Peyer's patch (tissue), 4 donors: ENCODE results near the gene FAM237B. TPM values are rescaled to one million over a fixed set of nuclear protein-coding genes. Genes with fewer than 3 reads are reported as not detected.
A peak's percentile ranks its signal among the peaks of the same experiment; 100 is the strongest.

Experiments
- DNase-seq, 3 donors: peaks; one replicate each; pipeline ENCODE4 v3.0.0-alpha.2; 2017 to 2019
- H3K27ac ChIP-seq, 4 donors: fragments of 200-600 bp; sonication (generic); one replicate each; pipeline ENCODE4 v1.5.1; 2016 to 2019
- H3K27me3 ChIP-seq, 2 donors: fragments of 200-600 bp; sonication (generic); one replicate each; pipeline ENCODE4 v1.5.1; 2019
- H3K36me3 ChIP-seq, 3 donors: fragments of 200-600 bp; sonication (generic); one replicate each; pipeline ENCODE4 v1.5.1; 2016 to 2019
- H3K4me1 ChIP-seq, 4 donors: fragments of 200-600 bp; sonication (generic); one replicate each; pipeline ENCODE4 v1.5.1; 2016 to 2019
- H3K4me3 ChIP-seq, 4 donors: fragments of 200-600 bp; sonication (generic); 1 replicate in 3 of 4; 2 replicates in 1 of 4; pipeline ENCODE4 v1.5.1; 2016 to 2019; ENCODE audit warnings: mild to moderate bottlenecking in 1 of 4
- H3K9me3 ChIP-seq, 4 donors: fragments of 200-600 bp; sonication (generic); one replicate each; pipeline ENCODE4 v1.5.1; 2016 to 2019; ENCODE audit warnings: mild to moderate bottlenecking in 1 of 4
- POLR2A ChIP-seq, 2 donors: fragments of 450-650 bp; IDR thresholded peaks; one replicate each; pipeline ENCODE4 v1.5.1; 2017; ENCODE audit warnings: antibody characterized with exemption in 2 of 2, mild to moderate bottlenecking in 2 of 2, moderate library complexity in 2 of 2
- total RNA-seq, 4 donors: library from RNA; depleted of rRNA; stranded (reverse); fragments of >200 nt; gene quantifications; one replicate each; pipeline ENCODE4 v1.1.0, GENCODE V29; 2016
- TF ChIP-seq, protein P1 (sequence below), 6 experiments: fragments of 450-650 bp in 4 of 6; fragments of 200-600 bp in 2 of 6; sonication (generic) in 1 of 6; IDR thresholded peaks; one replicate each; pipeline ENCODE4 v1.5.1; 2017 to 2019; ENCODE audit warnings: antibody characterized with exemption in 6 of 6, mild to moderate bottlenecking in 3 of 6, moderate library complexity in 1 of 6

The FAM237B gene
- total RNA-seq, 4 donors from 2014 or later: not detected

DNA sequence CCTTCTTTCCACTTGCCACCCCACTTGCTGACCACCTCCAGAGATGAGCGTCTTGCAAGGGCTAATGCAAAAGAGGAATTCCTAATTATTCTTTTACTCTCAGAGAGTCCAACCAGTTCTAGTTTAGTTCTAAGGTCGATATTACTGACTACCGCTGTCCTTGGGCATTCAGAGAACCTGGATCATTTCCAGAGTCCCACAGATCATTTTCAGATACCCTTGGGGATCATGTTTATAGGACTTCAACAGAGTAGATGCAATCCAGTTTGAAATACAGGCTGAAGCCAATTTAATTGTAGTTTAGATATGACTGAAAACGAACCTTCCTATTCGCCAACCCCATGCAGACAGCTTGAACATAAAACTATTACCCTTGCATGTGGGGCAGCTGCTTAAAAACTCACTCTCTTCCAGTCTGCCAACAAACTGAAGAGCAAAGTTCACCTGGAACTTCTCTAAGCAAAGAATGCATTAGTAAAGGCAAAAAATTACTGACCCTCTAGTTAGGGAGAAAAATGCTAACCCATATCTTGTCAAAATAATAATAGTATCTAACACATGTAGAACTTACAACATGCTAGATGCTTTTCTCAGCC is 53.7 kb downstream of the FAM237B start:
- Histone ChIP-seq H3K27ac (peak overlapping the region in 3 of 4 donors; percentile 3 to 34 (median 16)), H3K4me3 (no peak overlapping the region), H3K9me3 (no peaks in the 10 kb centered on the region), H3K4me1 (no peaks in the 10 kb centered on the region), H3K27me3 (no peaks in the 10 kb centered on the region), H3K36me3 (no peaks in the 10 kb centered on the region)
- DNase-seq: no peak
- TF ChIP-seq, protein P1, sequence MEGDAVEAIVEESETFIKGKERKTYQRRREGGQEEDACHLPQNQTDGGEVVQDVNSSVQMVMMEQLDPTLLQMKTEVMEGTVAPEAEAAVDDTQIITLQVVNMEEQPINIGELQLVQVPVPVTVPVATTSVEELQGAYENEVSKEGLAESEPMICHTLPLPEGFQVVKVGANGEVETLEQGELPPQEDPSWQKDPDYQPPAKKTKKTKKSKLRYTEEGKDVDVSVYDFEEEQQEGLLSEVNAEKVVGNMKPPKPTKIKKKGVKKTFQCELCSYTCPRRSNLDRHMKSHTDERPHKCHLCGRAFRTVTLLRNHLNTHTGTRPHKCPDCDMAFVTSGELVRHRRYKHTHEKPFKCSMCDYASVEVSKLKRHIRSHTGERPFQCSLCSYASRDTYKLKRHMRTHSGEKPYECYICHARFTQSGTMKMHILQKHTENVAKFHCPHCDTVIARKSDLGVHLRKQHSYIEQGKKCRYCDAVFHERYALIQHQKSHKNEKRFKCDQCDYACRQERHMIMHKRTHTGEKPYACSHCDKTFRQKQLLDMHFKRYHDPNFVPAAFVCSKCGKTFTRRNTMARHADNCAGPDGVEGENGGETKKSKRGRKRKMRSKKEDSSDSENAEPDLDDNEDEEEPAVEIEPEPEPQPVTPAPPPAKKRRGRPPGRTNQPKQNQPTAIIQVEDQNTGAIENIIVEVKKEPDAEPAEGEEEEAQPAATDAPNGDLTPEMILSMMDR (IDR thresholded peaks at IDR 0.05): no peak
- TF ChIP-seq POLR2A (IDR thresholded peaks at IDR 0.05): no peak

DNA sequence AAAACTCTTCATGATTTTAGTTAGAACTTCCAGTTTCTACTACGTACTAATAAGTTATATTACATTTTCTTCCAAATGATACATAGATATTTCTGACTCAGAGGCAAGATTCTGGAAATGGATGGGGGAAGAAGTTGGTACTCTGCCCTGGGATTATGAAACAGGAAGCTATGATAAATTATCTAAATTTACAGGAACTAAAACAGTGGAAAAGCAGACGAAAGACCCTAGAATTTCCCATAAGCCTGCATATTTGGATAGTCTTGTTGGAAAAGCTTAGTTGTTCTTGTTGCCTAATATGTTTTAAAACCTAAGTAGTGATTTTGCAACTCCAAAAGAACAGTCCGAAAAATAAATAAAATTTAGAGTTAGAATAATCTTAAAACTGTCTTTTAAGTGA is 54.3 kb downstream of the FAM237B start:
- Histone ChIP-seq H3K36me3 (no peaks in the 10 kb centered on the region), H3K27ac (peak overlapping the region in 1 of 4 donors; percentile 3), H3K4me1 (no peaks in the 10 kb centered on the region), H3K9me3 (no peaks in the 10 kb centered on the region), H3K27me3 (no peaks in the 10 kb centered on the region), H3K4me3 (no peak overlapping the region)
- DNase-seq: no peak
- TF ChIP-seq, protein P1 (IDR thresholded peaks at IDR 0.05): no peak
- TF ChIP-seq POLR2A (IDR thresholded peaks at IDR 0.05): no peak

Other genes with a start within 250 kb of the FAM237B start
- gene STEAP1, start 166.8 kb downstream of the FAM237B start, total RNA-seq: 1 to 10 TPM; 2.0 to 6.6 (median 3.9) TPM
- 10 to 100 TPM in 3 of 4 donors, 1 to 10 TPM in 1; 8.3 to 22.4 (median 17.4) TPM for gene STEAP2, start 109.6 kb downstream of the FAM237B start, total RNA-seq
- 10 to 100 TPM in 2 of 4 donors, 1 to 10 TPM in 1, not detected in 1; 2.3 to 15.3 (median 11.9) TPM for gene CFAP69, start 76.1 kb downstream of the FAM237B start, total RNA-seq
- 10 to 100 TPM; 11.6 to 24.8 (median 17.8) TPM for gene GTPBP10, start 25.4 kb upstream of the FAM237B start, total RNA-seq
- 10 to 100 TPM; 13.2 to 66.9 (median 49.0) TPM for gene CLDN12, start 82.2 kb upstream of the FAM237B start, total RNA-seq
- not detected for gene PTTG1IP2, start 148.3 kb upstream of the FAM237B start, total RNA-seq